Suppressor macrophage treated with lipopolysaccharide for 1 hour (primary cell): ENCODE data around the gene CIPC.

Source experiments
- DNase-seq, 3 donors: peaks; one replicate each; pipeline ENCODE4 v3.0.0-alpha.2; 2020 to 2022

CIPC gene

GRCh38 chr14:77069551-77069950 is 28.5 kb upstream of the CIPC start:
- DNase-seq = no peak

DNA sequence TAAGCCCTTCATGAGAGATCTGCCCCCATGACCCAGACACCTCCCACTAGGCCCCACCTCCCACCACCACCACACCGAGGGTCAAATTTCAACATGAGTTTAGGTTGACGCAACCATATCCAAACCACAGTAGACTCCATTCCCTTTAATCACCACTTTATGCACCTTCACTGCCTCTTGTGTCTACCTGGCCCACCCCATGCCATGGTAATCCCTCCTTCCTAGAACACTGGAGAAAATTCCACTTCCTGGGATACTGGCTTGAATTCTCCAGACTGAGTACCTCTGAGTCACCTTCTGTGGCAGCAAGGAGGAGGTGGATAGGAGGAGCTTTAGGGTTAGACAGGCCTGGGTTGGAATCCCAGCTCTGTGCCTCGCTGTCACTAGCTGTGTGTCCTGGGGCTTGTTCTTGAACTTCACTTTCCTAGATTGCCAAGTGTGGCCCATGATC is 26.1 kb upstream of the CIPC start:
- DNase-seq = no peak

DNA sequence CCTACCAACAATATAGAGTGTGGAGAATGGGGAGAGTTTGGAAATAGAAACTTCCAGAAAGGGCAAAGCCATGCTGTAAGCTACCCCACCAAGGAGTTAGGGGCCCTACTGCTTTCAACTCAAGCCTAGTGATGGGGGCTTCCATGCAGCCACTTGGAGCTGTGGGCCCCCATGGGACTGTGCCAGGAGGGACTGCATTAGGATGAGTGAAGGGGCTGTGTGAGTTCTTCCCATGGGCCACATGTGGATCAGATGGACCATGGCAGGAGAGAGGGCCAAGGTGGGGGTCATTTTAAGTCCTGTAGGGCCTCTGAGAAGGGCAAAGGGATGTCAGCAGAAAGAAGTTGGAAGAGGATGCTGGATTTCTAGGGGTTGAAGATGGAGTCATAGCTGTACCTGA is 23.1 kb upstream of the CIPC start:
- no peak for DNase-seq

GRCh38 chr14:77076113-77076631 is 21.9 kb upstream of the CIPC start:
- DNase-seq = no peak

GRCh38 chr14:77077040-77077439 is 21.0 kb upstream of the CIPC start:
- no peak for DNase-seq

GRCh38 chr14:77082356-77082755 is 15.7 kb upstream of the CIPC start:
- no peak for DNase-seq

- DNase-seq = no peak
Measured at GRCh38 chr14:77083082-77083481, 15.0 kb upstream of the CIPC start.

GRCh38 chr14:77084985-77085384 is 13.1 kb upstream of the CIPC start:
- no peak for DNase-seq

- no peak for DNase-seq
Measured at GRCh38 chr14:77085538-77085937, 12.5 kb upstream of the CIPC start.

GRCh38 chr14:77086017-77086727 is 11.9 kb upstream of the CIPC start:
- DNase-seq = no peak

GRCh38 chr14:77086951-77087350 is 11.1 kb upstream of the CIPC start:
- no peak for DNase-seq

DNA sequence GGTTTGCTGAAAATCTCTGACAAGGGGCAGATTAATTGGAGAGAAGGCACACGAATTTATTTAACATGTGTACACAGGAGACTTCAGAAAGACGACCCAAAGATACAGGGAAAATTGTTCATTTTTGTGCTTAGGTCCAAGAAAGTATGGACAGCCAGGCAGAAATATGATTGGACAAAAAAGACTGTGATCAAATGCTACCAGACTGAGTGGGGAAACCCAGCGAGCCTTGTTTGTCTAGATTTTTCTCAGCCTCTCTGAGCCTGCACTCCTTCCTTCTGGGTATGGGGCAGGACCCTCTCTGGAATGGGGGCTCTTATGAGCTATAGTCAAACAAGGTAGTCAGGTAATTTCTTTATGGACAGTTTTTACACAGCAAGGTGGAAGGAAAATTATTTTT is 10.4 kb upstream of the CIPC start:
- DNase-seq = no peak

DNA sequence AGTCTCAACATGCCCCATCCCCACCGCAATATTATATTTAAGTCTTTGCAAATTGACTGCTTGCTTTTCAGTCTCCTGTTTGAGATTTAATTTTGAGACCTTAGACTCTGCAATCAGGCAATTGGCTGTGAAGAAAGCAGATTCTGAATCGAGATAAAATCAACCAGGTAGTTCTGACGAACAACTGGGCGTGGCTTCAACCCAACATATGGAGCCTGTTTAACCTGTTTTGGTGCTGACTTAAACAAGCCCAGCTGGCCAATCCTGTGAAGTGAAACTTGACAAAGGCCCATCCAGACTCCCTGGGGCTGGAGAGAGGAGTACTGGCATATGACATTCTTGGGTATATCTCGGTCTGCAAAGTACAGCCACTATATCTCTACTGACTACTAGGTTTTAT is 9.8 kb upstream of the CIPC start:
- no peak for DNase-seq

- DNase-seq = no peak
Measured at GRCh38 chr14:77088645-77089044, 9.4 kb upstream of the CIPC start.

DNA sequence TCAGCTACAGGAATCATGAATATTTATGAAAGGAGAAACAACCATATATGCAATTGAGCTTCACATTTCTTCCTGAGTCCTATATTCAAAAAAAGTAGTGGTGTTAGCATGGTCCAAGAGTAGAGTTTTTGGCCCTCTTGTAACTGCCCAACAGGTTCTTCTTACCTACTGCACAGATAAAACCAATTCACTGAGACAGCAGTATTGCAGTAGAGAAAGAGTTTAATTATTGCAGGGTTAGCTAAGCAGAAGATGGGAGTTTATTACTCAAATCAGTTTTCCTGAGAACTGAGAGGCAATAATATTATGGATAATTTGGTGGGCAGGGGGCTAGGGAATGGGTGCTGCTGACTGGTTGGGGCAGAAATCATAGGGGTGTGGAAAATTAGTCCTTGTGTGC is 6.5 kb upstream of the CIPC start:
- no peak for DNase-seq

GRCh38 chr14:77092676-77093075 is 5.4 kb upstream of the CIPC start:
- no peak for DNase-seq

GRCh38 chr14:77094672-77095284 is 3.3 kb upstream of the CIPC start:
- DNase-seq = peak; percentile 87 to 92 (median 90)

- peak in 2 of 3 donors; percentile 75 to 78 for DNase-seq
Measured at GRCh38 chr14:77097006-77097699, 905 bp upstream of the CIPC start.

DNA sequence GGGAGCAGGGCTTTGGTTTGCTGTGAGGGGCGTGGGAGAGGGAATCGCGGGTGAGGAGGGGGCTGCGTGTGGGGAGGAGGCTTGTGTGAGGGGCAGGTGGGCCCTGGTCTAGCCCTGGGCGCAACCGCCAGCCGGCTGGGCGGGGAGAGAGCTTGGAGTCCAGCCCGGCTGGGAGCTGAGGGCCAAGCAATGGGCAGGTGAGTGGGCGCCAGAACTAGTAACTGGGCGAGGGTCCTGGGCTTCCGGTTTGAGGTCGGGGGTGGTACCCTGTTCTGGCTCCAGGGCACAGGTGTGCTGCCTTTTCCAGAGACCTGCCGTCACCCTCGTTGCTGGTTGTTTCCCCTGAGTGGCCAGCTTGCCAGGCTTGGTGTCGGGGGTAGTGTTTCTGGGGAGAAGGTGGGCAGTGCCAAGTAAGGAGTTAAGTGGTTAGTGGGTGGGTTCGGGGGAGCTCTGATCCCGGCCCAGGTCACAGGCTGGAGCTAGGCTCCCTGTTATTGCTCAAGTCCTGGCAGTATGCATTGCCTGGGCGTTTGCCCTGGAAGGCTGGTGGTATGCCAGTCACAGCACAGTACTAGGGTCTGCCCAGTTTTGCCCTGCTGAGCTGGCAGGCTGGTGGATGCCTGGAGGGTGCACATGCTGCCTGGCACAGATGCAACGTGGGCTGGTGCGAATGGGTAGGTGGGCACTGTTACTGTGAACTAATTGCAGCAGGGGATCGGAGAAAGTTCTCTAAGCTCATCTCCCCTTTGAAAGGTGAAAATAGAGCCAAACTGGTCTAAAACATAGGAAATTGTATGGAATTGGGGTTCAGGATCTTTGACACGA is 683 bp downstream of the CIPC start:
- DNase-seq = peak in 1 of 3 donors; percentile 41

- peak; percentile 57 to 66 (median 61) for DNase-seq
Measured at GRCh38 chr14:77099425-77100167, 1.5 kb downstream of the CIPC start.

- DNase-seq = no peak
Measured at GRCh38 chr14:77100961-77101360, 2.9 kb downstream of the CIPC start.

GRCh38 chr14:77102154-77102553 is 4.1 kb downstream of the CIPC start:
- no peak for DNase-seq
